Mesenchymal stem cell (in vitro differentiated cells and primary cell): ENCODE measurements around the gene EXOC1.
A peak's percentile ranks its signal among the peaks of the same experiment; 100 is the strongest.

Source experiments
- DNase-seq: peaks from one replicate; pipeline ENCODE4 v3.0.0-alpha.2; 2013
- H2AFZ ChIP-seq: one replicate; pipeline ENCODE4 v1.6.1; 2013; ENCODE audit warnings: low read depth, mild to moderate bottlenecking, control low read depth, inconsistent platforms, low read length, moderate library complexity
- H2AK5ac ChIP-seq: 2 replicates; pipeline ENCODE4 v1.6.1; 2013; ENCODE audit warnings: low read length, moderate library complexity, mild to moderate bottlenecking, inconsistent platforms; ENCODE audit not compliant: severe bottlenecking
- H2BK120ac ChIP-seq: one replicate; pipeline ENCODE4 v1.6.1; 2013; ENCODE audit warnings: low read depth, mild to moderate bottlenecking, inconsistent platforms, low read length, moderate library complexity
- H2BK12ac ChIP-seq, 2 experiments: one replicate each; pipeline ENCODE4 v1.6.1; 2013; ENCODE audit warnings: inconsistent platforms in 2 of 2, low read length in 2 of 2, mild to moderate bottlenecking in 2 of 2, moderate library complexity in 2 of 2, control low read depth in 1 of 2
- H2BK15ac ChIP-seq: one replicate; pipeline ENCODE4 v1.6.1; 2013; ENCODE audit warnings: mild to moderate bottlenecking, low read depth, inconsistent platforms; ENCODE audit not compliant: poor library complexity, severe bottlenecking
- H2BK5ac ChIP-seq: 2 replicates; pipeline ENCODE4 v1.6.1; 2013; ENCODE audit warnings: low read depth, mild to moderate bottlenecking, low read length, control low read depth, inconsistent platforms; ENCODE audit not compliant: poor library complexity, severe bottlenecking
- H3K14ac ChIP-seq, 2 experiments: one replicate each; pipeline ENCODE4 v1.6.1; 2013; ENCODE audit warnings: inconsistent platforms in 2 of 2, low read length in 2 of 2, control low read depth in 1 of 2, mild to moderate bottlenecking in 1 of 2, moderate library complexity in 1 of 2
- H3K18ac ChIP-seq, 2 experiments: one replicate each; pipeline ENCODE4 v1.6.1; 2013; ENCODE audit warnings: inconsistent platforms in 2 of 2, low read length in 2 of 2, control low read depth in 1 of 2, low read depth in 1 of 2, mild to moderate bottlenecking in 1 of 2
- H3K23ac ChIP-seq, 2 experiments: one replicate each; pipeline ENCODE4 v1.6.1; 2013; ENCODE audit warnings: inconsistent platforms in 2 of 2, low read length in 2 of 2, mild to moderate bottlenecking in 2 of 2, moderate library complexity in 2 of 2, control low read depth in 1 of 2
- H3K27ac ChIP-seq: 2 replicates; pipeline ENCODE4 v1.5.1; 2013; ENCODE audit warnings: mild to moderate bottlenecking, moderate library complexity, low read length, control low read depth, inconsistent platforms; ENCODE audit not compliant: poor library complexity, severe bottlenecking
- H3K27me3 ChIP-seq, 2 experiments: 2 replicates each; pipeline versions ENCODE4 v1.6.1 to v1.7.0; 2013; ENCODE audit warnings: low read length in 2 of 2, mild to moderate bottlenecking in 2 of 2, moderate library complexity in 2 of 2, control low read depth in 1 of 2, inconsistent platforms in 1 of 2; ENCODE audit not compliant: control insufficient read depth in 1 of 2, insufficient read depth in 1 of 2
- H3K36me3 ChIP-seq, 2 experiments: 2 replicates each; pipeline versions ENCODE4 v1.6.1 to v1.7.0; 2013; ENCODE audit warnings: low read length in 2 of 2, control low read depth in 1 of 2, inconsistent platforms in 1 of 2, low read depth in 1 of 2, mild to moderate bottlenecking in 1 of 2; ENCODE audit not compliant: insufficient read depth in 2 of 2, control insufficient read depth in 1 of 2
- H3K4ac ChIP-seq, 2 experiments: one replicate each; pipeline ENCODE4 v1.6.1; 2013; ENCODE audit warnings: inconsistent platforms in 2 of 2, low read length in 2 of 2, mild to moderate bottlenecking in 2 of 2, moderate library complexity in 2 of 2, control low read depth in 1 of 2, low read depth in 1 of 2
- H3K4me1 ChIP-seq: 2 replicates; pipeline ENCODE4 v1.6.1; 2013; ENCODE audit warnings: low read depth, low read length, control low read depth; ENCODE audit not compliant: control insufficient read depth, insufficient read depth
- H3K4me2 ChIP-seq: 2 replicates; pipeline ENCODE4 v1.6.1; 2013; ENCODE audit warnings: low read length, mild to moderate bottlenecking, inconsistent platforms; ENCODE audit not compliant: poor library complexity, severe bottlenecking
- H3K4me3 ChIP-seq, 2 experiments: 2 replicates each; pipeline versions ENCODE4 v1.5.1 to v1.7.0; 2013; ENCODE audit warnings: low read length in 2 of 2, mild to moderate bottlenecking in 2 of 2, control low read depth in 1 of 2, low read depth in 1 of 2; ENCODE audit not compliant: insufficient read depth in 1 of 2
- H3K79me1 ChIP-seq: replicated peaks from 2 replicates; pipeline ENCODE4 v1.6.1; 2013; ENCODE audit warnings: mild to moderate bottlenecking, control low read depth, low read length, inconsistent platforms; ENCODE audit not compliant: poor library complexity, severe bottlenecking
- H3K9ac ChIP-seq: 2 replicates; pipeline ENCODE4 v1.7.0; 2013; ENCODE audit warnings: mild to moderate bottlenecking, low read length, moderate library complexity
- H3K9me3 ChIP-seq: 2 replicates; pipeline ENCODE4 v1.7.0; 2013; ENCODE audit warnings: mild to moderate bottlenecking, low read length; ENCODE audit not compliant: control insufficient read depth
- H4K8ac ChIP-seq: one replicate; pipeline ENCODE4 v1.6.1; 2013; ENCODE audit warnings: inconsistent platforms, mild to moderate bottlenecking, low read length, moderate library complexity
- H4K91ac ChIP-seq: one replicate; pipeline ENCODE4 v1.6.1; 2013; ENCODE audit warnings: mild to moderate bottlenecking, low read length, inconsistent platforms
- WGBS: methylation state at CpG from one replicate; pipeline ENCODE4 v1.1.7; 2013; ENCODE audit warnings: mixed read lengths; 5-methylcytosine and 5-hydroxymethylcytosine counted together

Gene EXOC1

DNA sequence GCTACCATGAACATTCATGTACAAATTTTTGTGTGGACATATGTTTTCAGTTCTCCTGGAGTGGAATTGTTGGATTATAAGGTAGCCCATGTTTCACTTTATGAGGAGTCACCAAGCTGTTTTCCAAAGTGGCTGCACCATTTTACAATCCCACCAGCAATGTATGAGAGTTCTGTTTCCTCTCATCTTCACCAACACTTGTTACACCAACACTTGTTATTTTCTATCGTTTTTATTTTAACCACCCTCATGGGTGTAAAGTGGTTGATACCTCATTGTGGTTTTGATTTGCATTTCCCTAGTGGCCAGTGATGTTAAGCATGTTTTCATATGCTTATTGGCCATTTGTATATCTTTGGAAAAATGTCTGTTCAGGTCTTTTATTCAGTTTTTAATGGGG is 4.1 kb downstream of the EXOC1 start:
- no peaks in the 10 kb centered on the region for H3K9me3 ChIP-seq
- H3K23ac ChIP-seq, result no peak overlapping the region
- H3K4me2 ChIP-seq, result no peak overlapping the region
- H3K9ac ChIP-seq, result no peak overlapping the region
- no peak overlapping the region for H3K4ac ChIP-seq
- no peak overlapping the region for H2BK12ac ChIP-seq
- no peaks in the 10 kb centered on the region for H3K4me1 ChIP-seq
- no peak for DNase-seq
- H3K14ac ChIP-seq, result no peak overlapping the region
- no peak overlapping the region for H2BK15ac ChIP-seq
- H2BK5ac ChIP-seq, result no peak overlapping the region
- peaks cover 0 to 39% of the 10 kb centered on the region in 2 experiments for H3K36me3 ChIP-seq
- peaks cover 13% of the 10 kb centered on the region for H3K79me1 ChIP-seq
- WGBS, result no CpG with 5 or more reads among the region's 1 CpG
- H3K18ac ChIP-seq, result no peak overlapping the region
- no peaks in the 10 kb centered on the region for H3K27me3 ChIP-seq
- no peak overlapping the region for H3K27ac ChIP-seq
- H3K4me3 ChIP-seq, result no peak overlapping the region
- H4K8ac ChIP-seq, result no peak overlapping the region
- no peak overlapping the region for H4K91ac ChIP-seq
- H2BK120ac ChIP-seq, result no peak overlapping the region
- no peak overlapping the region for H2AK5ac ChIP-seq
- H2AFZ ChIP-seq, result no peak overlapping the region

DNA sequence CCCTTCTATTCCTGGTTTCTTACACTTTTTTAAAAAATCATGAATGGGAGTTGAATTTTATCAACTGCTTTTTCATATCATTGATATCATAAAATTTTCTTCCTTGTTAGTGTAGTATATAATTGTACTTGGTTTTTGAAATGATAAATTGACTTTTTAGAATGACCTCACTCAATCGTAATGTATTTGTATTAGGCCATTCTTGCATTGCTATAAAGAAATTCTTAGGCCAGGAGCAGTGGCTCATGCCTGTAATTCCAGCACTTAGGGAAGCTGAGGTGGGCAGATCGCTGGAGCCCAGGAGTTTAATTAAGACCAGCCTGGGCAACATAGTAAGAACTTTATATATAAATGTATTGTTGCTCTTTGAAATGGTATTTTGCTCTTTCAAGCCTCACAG is 6.3 kb downstream of the EXOC1 start:
- Histone ChIP-seq H3K27ac (no peak overlapping the region), H3K36me3 (peaks cover 4 to 59% of the 10 kb centered on the region in 2 experiments), H3K23ac (no peak overlapping the region), H2BK15ac (no peak overlapping the region), H3K4me1 (no peaks in the 10 kb centered on the region), H3K18ac (no peak overlapping the region), H2AFZ (no peak overlapping the region), H3K14ac (no peak overlapping the region), H3K4me3 (no peak overlapping the region), H3K9ac (no peak overlapping the region), H4K91ac (no peak overlapping the region), H3K27me3 (no peaks in the 10 kb centered on the region), H2BK5ac (no peak overlapping the region), H4K8ac (no peak overlapping the region), H2BK120ac (no peak overlapping the region), H3K79me1 (peaks cover 13% of the 10 kb centered on the region), H2BK12ac (no peak overlapping the region), H3K4me2 (no peak overlapping the region), H3K4ac (no peak overlapping the region), H2AK5ac (no peak overlapping the region), H3K9me3 (no peaks in the 10 kb centered on the region)
- WGBS, result 88% methylated on average over 1 of the region's 2 CpGs
- DNase-seq, result no peak

DNA sequence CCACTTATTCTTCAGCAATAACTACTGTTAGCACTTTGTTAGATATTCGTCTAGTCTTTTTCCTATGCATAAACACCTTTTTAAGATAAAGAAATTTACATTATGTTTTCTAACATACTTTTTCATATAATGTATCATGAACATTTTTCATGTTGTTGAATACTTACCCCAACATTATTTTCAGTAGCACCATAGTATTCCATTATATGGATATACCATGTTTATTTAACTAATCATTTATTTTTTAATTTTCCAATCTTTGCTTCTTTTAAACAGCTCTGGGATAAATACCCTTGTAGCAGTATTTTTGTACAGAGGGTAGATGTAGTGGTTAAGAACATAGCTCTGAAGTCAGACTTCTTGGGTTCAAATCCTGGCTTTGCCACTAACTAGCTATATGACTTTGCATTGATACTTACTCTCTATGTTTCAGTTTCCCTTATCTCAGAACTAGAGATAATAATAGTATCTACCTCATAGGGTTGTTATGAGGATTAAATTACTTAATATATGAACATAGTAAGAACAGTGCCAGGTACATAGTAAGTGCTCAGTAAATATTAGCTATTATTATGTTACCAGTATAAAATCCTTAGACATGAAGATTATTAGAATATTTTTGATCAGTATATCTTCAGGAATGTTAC is 11.3 kb downstream of the EXOC1 start:
- Histone ChIP-seq H3K79me1 (peaks cover 11% of the 10 kb centered on the region), H3K4ac (no peak overlapping the region), H3K27ac (peak overlapping the region; percentile 56), H3K9me3 (no peaks in the 10 kb centered on the region), H4K91ac (no peak overlapping the region), H2BK5ac (no peak overlapping the region), H3K14ac (no peak overlapping the region), H3K4me2 (no peak overlapping the region), H3K9ac (peak overlapping the region; percentile 84), H3K4me1 (peaks cover 5% of the 10 kb centered on the region), H2AK5ac (no peak overlapping the region), H3K4me3 (peak overlapping the region in 1 of 2 experiments; percentile 58), H2BK12ac (no peak overlapping the region), H3K23ac (no peak overlapping the region), H2BK120ac (no peak overlapping the region), H2AFZ (no peak overlapping the region), H2BK15ac (no peak overlapping the region), H3K36me3 (peaks cover 7 to 62% of the 10 kb centered on the region in 2 experiments), H4K8ac (no peak overlapping the region), H3K18ac (no peak overlapping the region), H3K27me3 (no peaks in the 10 kb centered on the region)
- WGBS, result no CpG with 5 or more reads among the region's 1 CpG
- DNase-seq, result no peak

DNA sequence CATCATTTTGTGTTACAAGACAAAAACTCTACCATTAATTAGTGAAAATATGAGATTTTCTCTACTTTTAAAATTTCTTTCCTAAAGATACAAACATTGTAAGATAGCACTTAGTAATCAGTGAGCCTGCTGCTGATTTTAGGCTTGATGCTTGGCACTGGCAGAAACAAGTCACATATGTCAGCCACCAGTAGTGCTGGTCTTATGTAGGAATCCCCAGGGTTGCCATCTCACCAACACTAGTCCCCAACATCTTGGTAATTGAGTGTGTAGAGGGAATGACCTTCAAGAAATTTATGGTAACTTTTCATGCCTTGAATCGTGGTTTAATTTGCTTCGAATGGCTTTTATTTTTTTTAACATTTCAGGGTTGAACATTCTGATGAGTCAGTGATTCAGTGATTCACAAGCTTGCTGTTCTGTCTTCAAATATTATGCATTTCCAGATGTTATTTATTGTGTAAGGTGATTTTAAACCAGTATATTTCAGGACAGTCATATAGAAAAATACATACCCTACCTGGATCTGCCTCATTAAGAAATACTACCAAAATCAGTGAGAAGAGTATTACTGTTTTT is 11.9 kb downstream of the EXOC1 start:
- Histone ChIP-seq H4K91ac (no peak overlapping the region), H3K79me1 (peaks cover 9% of the 10 kb centered on the region), H3K9me3 (no peaks in the 10 kb centered on the region)

More for the DNA sequence above, 11.9 kb downstream of the EXOC1 start:
- peak overlapping the region in 1 of 2 experiments; percentile 58 for H3K4me3 ChIP-seq
- H2BK15ac ChIP-seq, result no peak overlapping the region
- peaks cover 7 to 62% of the 10 kb centered on the region in 2 experiments for H3K36me3 ChIP-seq
- no peak overlapping the region for H3K23ac ChIP-seq
- peak; percentile 54 for DNase-seq
- H2BK5ac ChIP-seq, result no peak overlapping the region
- H2BK12ac ChIP-seq, result no peak overlapping the region
- peak overlapping the region; percentile 4 for H3K4me2 ChIP-seq
- H3K9ac ChIP-seq, result peak overlapping the region; percentile 84
- peak overlapping the region; percentile 92 for H3K27ac ChIP-seq
- no peak overlapping the region for H3K14ac ChIP-seq
- no peak overlapping the region for H2BK120ac ChIP-seq
- H3K27me3 ChIP-seq, result no peaks in the 10 kb centered on the region
- WGBS, result 18% methylated on average over 2 of the region's 2 CpGs
- H2AFZ ChIP-seq, result peak overlapping the region; percentile 11
- H3K4ac ChIP-seq, result peak overlapping the region in 1 of 2 experiments; percentile 49
- no peak overlapping the region for H2AK5ac ChIP-seq
- H3K18ac ChIP-seq, result no peak overlapping the region
- H4K8ac ChIP-seq, result no peak overlapping the region
- H3K4me1 ChIP-seq, result peaks cover 5% of the 10 kb centered on the region
